K562 (cell line): ENCODE measurements around the gene ST6GALNAC2. TPM values are rescaled to one million over a fixed set of nuclear protein-coding genes. Genes with fewer than 3 reads are reported as not detected.
A peak's percentile ranks its signal among the peaks of the same experiment; 100 is the strongest.

Experiments
- ATAC-seq: fragments of 200-7000 bp; cut with Tn5 transposase; 3 replicates; pipeline ENCODE4 v1.9.1; 2020; ENCODE audit warnings: moderate library complexity
- BruUV-seq: library from RNA; stranded (reverse); fragments of 400-500 nt; replicated peaks from 2 replicates; lab custom pipeline; 2021; lab: Mats Ljungman, UMichigan
- CTCF ChIA-PET: fragments of 300-600 bp; formaldehyde crosslinking; extraction: SDS; loops from one replicate; lab custom pipeline; 2021; ENCODE audit warnings: low intra/inter-chr PET ratio; lab: Yijun Ruan, JAX
- POLR2A ChIA-PET: fragments of 300-600, 350-650 bp; sonication (Branson Sonifier 250); formaldehyde crosslinking; extraction: SDS; loops from one replicate; lab custom pipeline; 2021; ENCODE audit warnings: antibody characterized with exemption, inconsistent platforms; lab: Yijun Ruan, JAX
- DNase-seq, 4 experiments: peaks; one replicate each; pipeline versions ENCODE4 v3.0.0 to v3.0.0-alpha.2; 2011 to 2018; ENCODE audit warnings: low spot score in 3 of 4, mixed read lengths in 3 of 4; ENCODE audit errors: extremely low read depth in 1 of 4
- FAIRE-seq: peaks from 2 replicates; lab custom pipeline; 2011; peaks lifted over from hg19 to GRCh38; lab: Jason Lieb, UNC
- H2AFZ ChIP-seq: 2 replicates; pipeline ENCODE4 v1.6.0; 2011; ENCODE audit warnings: low read depth, low read length, control low read depth, inconsistent platforms
- H3K27ac ChIP-seq: fragments of 200-600 bp; 3 replicates; pipeline ENCODE4 v1.8.0; 2011; ENCODE audit warnings: low read depth, mild to moderate bottlenecking, control low read depth, inconsistent platforms, low read length, moderate library complexity, mixed read lengths; ENCODE audit errors: extremely low read depth
- H3K27me3 ChIP-seq, 2 experiments: fragments of 300-600 bp in 1 of 2; 2 replicates in 1 of 2; 3 replicates in 1 of 2; pipeline versions ENCODE4 v1.6.0 to v1.8.0; 2011; ENCODE audit warnings: inconsistent platforms in 2 of 2, low read length in 2 of 2, mild to moderate bottlenecking in 1 of 2, mixed read lengths in 1 of 2, moderate library complexity in 1 of 2; ENCODE audit not compliant: control insufficient read depth in 2 of 2, insufficient read depth in 2 of 2
- H3K36me3 ChIP-seq: fragments of 300-600 bp; 3 replicates; pipeline ENCODE4 v1.8.0; 2011; ENCODE audit warnings: mild to moderate bottlenecking, low read length, inconsistent platforms; ENCODE audit not compliant: control insufficient read depth, insufficient read depth
- H3K4me1 ChIP-seq, 2 experiments: fragments of 200-600 bp in 1 of 2; replicated peaks in 1 of 2; 2 replicates in 1 of 2; 3 replicates in 1 of 2; pipeline versions ENCODE4 v1.5.1 to v1.8.0; 2011; ENCODE audit warnings: inconsistent platforms in 2 of 2, low read length in 2 of 2, mild to moderate bottlenecking in 1 of 2, mixed read lengths in 1 of 2, moderate library complexity in 1 of 2; ENCODE audit not compliant: control insufficient read depth in 2 of 2, insufficient read depth in 2 of 2
- H3K4me2 ChIP-seq: 2 replicates; pipeline ENCODE4 v1.6.1; 2011; ENCODE audit warnings: low read length, control low read depth, inconsistent platforms, mixed read lengths; ENCODE audit not compliant: insufficient read depth
- H3K4me3 ChIP-seq: fragments of 200-600 bp; sonication (generic), shearing (Covaris generic); 2 replicates; pipeline ENCODE4 v1.5.1; 2016; ENCODE audit warnings: control low read depth, inconsistent platforms
- H3K79me2 ChIP-seq: fragments of 200-600 bp; 3 replicates; pipeline ENCODE4 v1.8.0; 2011; ENCODE audit warnings: low read length, inconsistent platforms; ENCODE audit not compliant: control insufficient read depth, insufficient read depth
- H3K9ac ChIP-seq, 2 experiments: 2 replicates each; pipeline versions ENCODE4 v1.6.0 to v1.6.1; 2011; ENCODE audit warnings: low read depth in 2 of 2, low read length in 2 of 2, control low read depth in 1 of 2, inconsistent platforms in 1 of 2, mild to moderate bottlenecking in 1 of 2, mixed read lengths in 1 of 2; ENCODE audit not compliant: insufficient read depth in 1 of 2
- H3K9me1 ChIP-seq: one replicate; pipeline ENCODE4 v1.6.0; 2011; ENCODE audit warnings: inconsistent platforms, mild to moderate bottlenecking, low read length, moderate library complexity; ENCODE audit not compliant: control insufficient read depth, insufficient read depth
- H3K9me3 ChIP-seq: replicated peaks from 2 replicates; pipeline ENCODE4 v1.5.1; 2011; ENCODE audit warnings: low read depth, low read length, inconsistent platforms; ENCODE audit not compliant: control insufficient read depth, insufficient read depth
- H4K20me1 ChIP-seq: replicated peaks from 2 replicates; pipeline ENCODE4 v1.6.1; 2011; ENCODE audit warnings: low read length, inconsistent platforms, mixed read lengths; ENCODE audit not compliant: control insufficient read depth, insufficient read depth
- ATF6 ChIP-seq: sonication (generic); formaldehyde crosslinking; IDR thresholded peaks from 2 replicates; pipeline ENCODE4 v1.4.0; 2020; ENCODE audit warnings: mild to moderate bottlenecking, missing genetic modification reagents
- FOXA3 ChIP-seq, 2 experiments: fragments of 450-650 bp in 1 of 2; sonication (generic) in 1 of 2; formaldehyde crosslinking; IDR thresholded peaks in 1 of 2; conservative IDR thresholded peaks in 1 of 2; 2 replicates each; pipeline versions ENCODE4 v1.4.0 to v1.8.0; 2020 to 2022; ENCODE audit warnings: mild to moderate bottlenecking in 2 of 2, missing genetic modification reagents in 1 of 2
- PCBP2 ChIP-seq: fragments of 200-400 bp; formaldehyde crosslinking; IDR thresholded peaks from 2 replicates; pipeline ENCODE4 v1.6.1; 2018; ENCODE audit warnings: low read length, low read depth, mild to moderate bottlenecking, moderate library complexity; ENCODE audit not compliant: poor library complexity, severe bottlenecking
- SPI1 ChIP-seq: IDR thresholded peaks from 2 replicates; pipeline ENCODE4 v1.6.1; 2011; ENCODE audit warnings: low read depth, low read length, control low read depth, borderline replicate concordance
- SRF ChIP-seq, 2 experiments: fragments of 250-450, 450-650 bp in 1 of 2; sonication (Bioruptor Pico) in 1 of 2; sonication (generic) in 1 of 2; formaldehyde crosslinking; IDR thresholded peaks; 2 replicates each; pipeline versions ENCODE4 v1.5.0 to v1.5.1; 2020 to 2022; ENCODE audit warnings: mild to moderate bottlenecking in 1 of 2, missing genetic modification reagents in 1 of 2
- SRSF7 ChIP-seq: fragments of 200-400 bp; formaldehyde crosslinking; optimal IDR thresholded peaks from 2 replicates; pipeline ENCODE3; 2017; ENCODE audit warnings: mild to moderate bottlenecking, low read depth, low read length
- TFE3 ChIP-seq: fragments of 450-650 bp; formaldehyde crosslinking; IDR thresholded peaks from 2 replicates; pipeline ENCODE4 v1.4.0; 2020; ENCODE audit warnings: mild to moderate bottlenecking, mixed read lengths
- ZBTB11 ChIP-seq, 3 experiments: fragments of 200-800 bp in 1 of 3; fragments of 250-450 bp in 1 of 3; fragments of 450-650 bp in 1 of 3; sonication (Bioruptor Pico) in 1 of 3; sonication (Bioruptor generic) in 1 of 3; formaldehyde crosslinking in 1 of 3; IDR thresholded peaks; 2 replicates each; pipeline versions ENCODE4 v1.6.1 to v1.8.0; 2016 to 2022; ENCODE audit warnings: mild to moderate bottlenecking in 2 of 3, missing genetic modification characterization in 2 of 3, missing compliant biosample characterization in 1 of 3, moderate library complexity in 1 of 3
- ZNF740 ChIP-seq, 3 experiments: fragments of 200-800 bp in 1 of 3; sonication (Bioruptor generic) in 1 of 3; sonication (generic) in 1 of 3; formaldehyde crosslinking in 1 of 3; IDR thresholded peaks; 2 replicates each; pipeline versions ENCODE4 v1.6.1 to v1.8.0; 2016 to 2022; ENCODE audit warnings: mild to moderate bottlenecking in 2 of 3, missing compliant biosample characterization in 2 of 3, missing genetic modification characterization in 2 of 3, missing genetic modification reagents in 1 of 3
- WGBS: fragments of 100-300 bp; shearing (Covaris generic); methylation state at CpG from one replicate; pipeline ENCODE4 v1.1.6; 2016; ENCODE audit warnings: low coverage, mixed read lengths; ENCODE audit not compliant: insufficient coverage; ENCODE audit errors: missing lambda C conversion rate; 5-methylcytosine and 5-hydroxymethylcytosine counted together
- in situ Hi-C: fragments of 300-500 bp; cut with MboI; formaldehyde crosslinking; loops from 4 replicates; pipeline ENCODE4 v1.15.0; 2018; ENCODE audit warnings: inconsistent platforms, mixed read lengths
- intact Hi-C: fragments of 100-400 bp; cut with micrococcal nuclease; formaldehyde crosslinking; loops from 2 replicates; pipeline ENCODE4 v1.14.2; 2022
- polyA plus RNA-seq, 8 experiments: library from polyadenylated mRNA; depleted of rRNA in 4 of 8; stranded (reverse) in 5 of 8; unstranded in 3 of 8; fragments of >200 nt; fragmentation: Nextera tagmentation in 2 of 8; fragmentation: Illumina TruSeq in 1 of 8; extraction: Ambion mirVana in 2 of 8; extraction: Trizol in 1 of 8; gene quantifications; 2 replicates each; pipeline versions ENCODE4 v1.2.1 to v1.2.3, GENCODE V29; 2011 to 2014; ENCODE audit warnings: inconsistent platforms in 1 of 8, missing spikeins in 1 of 8
- total RNA-seq, 7 experiments: library from RNA; depleted of rRNA in 6 of 7; stranded (reverse); fragments of >200 nt in 6 of 7; fragmentation: Illumina TruSeq in 2 of 7; extraction: Trizol in 2 of 7; gene quantifications; 2 replicates each; pipeline versions ENCODE4 v1.2.1 to v1.2.3, GENCODE V29; 2011 to 2021; ENCODE audit warnings: low replicate concordance in 1 of 7

The ST6GALNAC2 gene
- total and polyA plus RNA-seq, 9 of the 15 experiments (the other 6 are each of a cell fraction or from before 2014, with no cell fraction given) = 0.18 TPM; not detected in 8

GRCh38 chr17:76597156-76598003, 11.7 kb upstream of the ST6GALNAC2 start:
- DNase-seq (no peak), FAIRE-seq (no peak), ATAC-seq (no peak)
- CTCF ChIA-PET = no interaction called here
- H3K27ac ChIP-seq = no peak overlapping the region; the same call in 2 of the 3 replicates
- H3K27me3 ChIP-seq = no peaks in the 10 kb centered on the region
- H3K9me1 ChIP-seq = no peaks in the 10 kb centered on the region
- no peak overlapping the region for H3K4me2 ChIP-seq
- peaks cover 19 to 27% of the 10 kb centered on the region in 2 experiments for H3K4me1 ChIP-seq
- WGBS = 54% methylated on average over 12 of the region's 12 CpGs
- no TSS peak for BruUV-seq
- H2AFZ ChIP-seq = peak overlapping the region; percentile 68
- no peaks in the 10 kb centered on the region for H3K36me3 ChIP-seq
- POLR2A ChIA-PET = interaction anchor here (0.6 to 2.7 kb wide), 10 partner anchors 8 to 104 kb away, joined by 3 to 17 read pairs (median 4); no protein-coding TSS in a partner anchor
- intact Hi-C loops (no loop called here), in situ Hi-C loops (no loop called here)
- no peak overlapping the region for H3K9ac ChIP-seq
- no peaks in the 10 kb centered on the region for H4K20me1 ChIP-seq
- H3K9me3 ChIP-seq = no peaks in the 10 kb centered on the region; the same call in 1 of the 2 replicates
- H3K4me3 ChIP-seq = no peak overlapping the region
- H3K79me2 ChIP-seq = no peaks in the 10 kb centered on the region
- TF ChIP-seq ZNF740 (CRISPR knock-in tag; IDR thresholded peaks at IDR 0.05) (no peak), ZNF740 (tag; IDR thresholded peaks at IDR 0.05) (no peak), SRF (CRISPR knock-in tag; IDR thresholded peaks at IDR 0.05) (no peak), TFE3 (peak; percentile 87), SRSF7 (no peak), ATF6 (CRISPR knock-in tag) (no peak), SPI1 (peak; percentile 68; the same call in 1 of the 2 replicates), PCBP2 (no peak), FOXA3 (CRISPR knock-in tag; conservative IDR thresholded peaks at IDR 0.05 in 1 of 2, IDR thresholded peaks at IDR 0.05 in 1 of 2) (no peak), ZBTB11 (CRISPR knock-in tag; IDR thresholded peaks at IDR 0.05) (no peak)
